ENCODE data around the gene SLC9C1. TPM values are rescaled to one million over a fixed set of nuclear protein-coding genes. Genes with fewer than 3 reads are reported as not detected.
A peak's percentile ranks its signal among the peaks of the same experiment; 100 is the strongest.

Gene SLC9C1
- total RNA-seq, 1 experiment from 2014 or later: not detected

- Histone ChIP-seq H3K4me3 (ENCODE audit: low read depth, low read length, poor library complexity, severe bottlenecking) (no peak overlapping the region), H3K27me3 (replicated peaks; ENCODE audit: insufficient read depth, low read depth, low read length, poor library complexity) (no peaks in the 10 kb centered on the region), H3K4me1 (ENCODE audit: insufficient read depth, low read length, poor library complexity, severe bottlenecking) (no peaks in the 10 kb centered on the region), H3K27ac (ENCODE audit: low read depth, low read length, poor library complexity, severe bottlenecking) (no peak overlapping the region), H3K36me3 (ENCODE audit: insufficient read depth, low read length, poor library complexity, severe bottlenecking) (no peaks in the 10 kb centered on the region), H3K9me3 (ENCODE audit: low read depth, low read length, poor library complexity, severe bottlenecking) (no peaks in the 10 kb centered on the region)
- TF ChIP-seq CTCF (conservative IDR thresholded peaks at IDR 0.05; ENCODE audit: low read depth, low read length): no peak
- no peak for TF ChIP-seq EZH2 (IDR thresholded peaks at IDR 0.05; ENCODE audit: borderline replicate concordance, low read depth, low read length, poor library complexity, severe bottlenecking)
- POLR2A ChIA-PET (ENCODE audit: low non-redundant PET): no interaction called here
- BruUV-seq (replicated peaks): no TSS peak
- intact Hi-C loops (cut with micrococcal nuclease; ENCODE audit: unreplicated experiment): no loop called here
- DNase-seq (ENCODE audit: low spot score): no peak
- CTCF ChIA-PET: no interaction called here
Measured at GRCh38 chr3:112128843-112129727, 164.9 kb downstream of the SLC9C1 start.

- CTCF ChIA-PET: no interaction called here
- TF ChIP-seq CTCF (conservative IDR thresholded peaks at IDR 0.05; ENCODE audit: low read depth, low read length): no peak
- no peak for TF ChIP-seq EZH2 (IDR thresholded peaks at IDR 0.05; ENCODE audit: borderline replicate concordance, low read depth, low read length, poor library complexity, severe bottlenecking)
- Histone ChIP-seq H3K27ac (ENCODE audit: low read depth, low read length, poor library complexity, severe bottlenecking) (no peak overlapping the region), H3K36me3 (ENCODE audit: insufficient read depth, low read length, poor library complexity, severe bottlenecking) (no peaks in the 10 kb centered on the region), H3K27me3 (replicated peaks; ENCODE audit: insufficient read depth, low read depth, low read length, poor library complexity) (no peaks in the 10 kb centered on the region), H3K4me1 (ENCODE audit: insufficient read depth, low read length, poor library complexity, severe bottlenecking) (no peaks in the 10 kb centered on the region), H3K9me3 (ENCODE audit: low read depth, low read length, poor library complexity, severe bottlenecking) (no peaks in the 10 kb centered on the region), H3K4me3 (ENCODE audit: low read depth, low read length, poor library complexity, severe bottlenecking) (no peak overlapping the region)
- no TSS peak for BruUV-seq (replicated peaks)
- no peak for DNase-seq (ENCODE audit: low spot score)
- intact Hi-C loops (cut with micrococcal nuclease; ENCODE audit: unreplicated experiment): no loop called here
- POLR2A ChIA-PET (ENCODE audit: low non-redundant PET): no interaction called here
Measured at GRCh38 chr3:112127522-112128494, 166.2 kb downstream of the SLC9C1 start.

- TF ChIP-seq EZH2 (IDR thresholded peaks at IDR 0.05; ENCODE audit: borderline replicate concordance, low read depth, low read length, poor library complexity, severe bottlenecking) (no peak), CTCF (conservative IDR thresholded peaks at IDR 0.05; ENCODE audit: low read depth, low read length) (no peak)
- POLR2A ChIA-PET (ENCODE audit: low non-redundant PET): no interaction called here
- Histone ChIP-seq H3K27me3 (replicated peaks; ENCODE audit: insufficient read depth, low read depth, low read length, poor library complexity) (no peaks in the 10 kb centered on the region), H3K36me3 (ENCODE audit: insufficient read depth, low read length, poor library complexity, severe bottlenecking) (no peaks in the 10 kb centered on the region), H3K4me1 (ENCODE audit: insufficient read depth, low read length, poor library complexity, severe bottlenecking) (no peaks in the 10 kb centered on the region), H3K9me3 (ENCODE audit: low read depth, low read length, poor library complexity, severe bottlenecking) (no peaks in the 10 kb centered on the region), H3K27ac (ENCODE audit: low read depth, low read length, poor library complexity, severe bottlenecking) (no peak overlapping the region), H3K4me3 (ENCODE audit: low read depth, low read length, poor library complexity, severe bottlenecking) (no peak overlapping the region)
- intact Hi-C loops (cut with micrococcal nuclease; ENCODE audit: unreplicated experiment): no loop called here
- BruUV-seq (replicated peaks): no TSS peak
- DNase-seq (ENCODE audit: low spot score): peak; percentile 25
- CTCF ChIA-PET: no interaction called here
Measured at GRCh38 chr3:112126511-112126911, 167.5 kb downstream of the SLC9C1 start.

Data from A673 (cell line).